ENCODE results near the gene ANKS1B.
A peak's percentile ranks its signal among the peaks of the same experiment; 100 is the strongest.
"Not testable (repeated sequence)": the region's sequence is repeated elsewhere in the genome, so short reads cannot be mapped to it uniquely, and the experiment has no call there.

ANKS1B gene

DNA sequence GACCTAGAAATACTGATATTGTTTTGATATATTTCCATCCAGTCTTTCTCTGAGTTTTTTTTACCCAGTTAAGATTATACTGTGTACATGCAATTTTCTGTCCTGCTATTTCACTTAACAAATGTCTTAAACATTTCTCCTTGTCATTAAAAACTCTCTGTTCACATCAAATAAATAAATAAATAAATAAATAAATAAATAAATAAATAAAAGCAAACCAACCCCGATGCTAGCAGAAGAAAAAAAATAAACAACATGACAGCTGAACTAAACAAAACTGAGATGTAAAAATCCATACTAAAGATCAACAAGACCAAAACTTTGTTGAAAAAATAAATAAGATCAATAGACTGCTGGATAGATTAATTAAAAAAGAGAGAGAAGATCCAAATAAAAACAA lies 407.6 kb downstream of the ANKS1B start:
- DNase-seq (ENCODE audit: low read depth, low spot score) = not testable (repeated sequence)

DNA sequence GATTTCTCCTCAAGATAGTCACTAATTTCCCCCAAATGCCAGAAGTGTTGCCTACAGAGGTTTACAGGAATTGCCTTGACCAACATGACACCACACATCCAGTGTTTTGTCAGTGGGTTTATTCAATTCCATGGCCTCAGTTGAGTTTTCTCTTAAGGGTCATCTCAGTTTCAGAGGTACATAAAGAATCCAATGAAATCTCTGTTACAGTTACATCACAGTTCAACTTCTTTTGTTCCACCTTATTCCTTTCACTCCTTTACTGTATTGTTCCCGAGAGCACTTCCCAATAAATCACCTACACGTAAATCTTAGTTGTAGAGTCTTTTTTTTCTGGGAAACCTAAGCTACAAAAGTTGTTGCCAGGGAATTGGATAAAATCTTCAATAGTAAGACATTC lies 410.8 kb downstream of the ANKS1B start:
- no peak for DNase-seq (ENCODE audit: low read depth, low spot score)

DNA sequence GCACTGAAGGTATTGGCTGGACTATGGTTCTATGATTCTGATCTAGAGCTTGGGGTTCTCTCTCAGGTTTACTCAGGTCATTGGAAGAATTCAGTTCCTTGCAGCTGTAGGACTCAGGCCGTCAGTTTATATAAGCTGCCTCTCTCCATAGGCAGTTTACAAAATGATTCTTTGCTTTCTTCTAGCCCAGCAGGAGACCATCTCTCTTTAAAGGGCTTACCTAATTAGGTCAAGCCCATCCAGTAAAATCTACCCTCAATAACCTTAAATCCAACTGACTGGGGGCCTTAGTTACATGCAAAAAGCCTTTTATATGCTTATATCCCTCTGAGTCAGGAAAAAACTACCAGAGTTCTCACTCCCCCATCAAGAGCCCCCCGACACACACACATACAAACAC lies 417.7 kb downstream of the ANKS1B start:
- no peak for DNase-seq (ENCODE audit: low read depth, low spot score)

DNA sequence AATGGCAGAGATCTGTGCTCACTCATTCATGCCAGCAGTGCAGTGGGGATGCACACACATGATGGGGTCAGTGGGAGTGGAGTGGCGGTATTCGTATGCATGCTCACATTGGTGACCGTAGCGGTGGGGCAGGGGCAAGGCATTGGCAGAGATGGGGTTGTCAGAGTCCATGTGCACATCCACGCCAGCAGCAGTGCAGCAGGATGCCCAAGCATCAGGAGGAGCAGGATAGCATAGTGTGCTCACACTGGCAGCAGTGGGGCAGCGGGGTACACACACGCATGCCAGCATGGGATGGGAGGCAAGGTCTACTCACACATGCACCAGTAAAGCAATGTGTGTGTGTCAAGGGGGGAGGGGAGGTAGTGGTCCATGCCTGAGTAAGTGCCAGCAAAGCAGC lies 426.6 kb downstream of the ANKS1B start:
- no peak for DNase-seq (ENCODE audit: low read depth, low spot score)

DNA sequence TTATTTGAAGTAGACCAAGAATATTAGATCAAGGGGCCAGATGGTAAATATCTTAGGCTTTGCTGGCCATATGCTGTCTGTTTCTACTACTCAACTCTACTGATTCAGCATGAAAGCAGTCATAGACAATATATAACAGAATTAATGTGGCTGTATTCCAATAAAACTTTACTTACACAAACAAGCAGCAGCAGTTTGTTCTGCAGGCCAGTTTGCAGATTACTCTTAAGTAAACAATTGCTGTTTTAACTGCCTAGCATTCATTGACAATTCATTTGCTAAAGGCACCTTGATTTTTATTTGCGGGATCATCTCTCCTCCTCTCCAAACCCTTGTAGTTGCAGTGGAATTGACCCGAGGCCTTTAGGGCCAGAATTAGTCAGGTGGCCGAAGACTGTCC lies 431.3 kb downstream of the ANKS1B start:
- no peak for DNase-seq (ENCODE audit: low read depth, low spot score)

DNA sequence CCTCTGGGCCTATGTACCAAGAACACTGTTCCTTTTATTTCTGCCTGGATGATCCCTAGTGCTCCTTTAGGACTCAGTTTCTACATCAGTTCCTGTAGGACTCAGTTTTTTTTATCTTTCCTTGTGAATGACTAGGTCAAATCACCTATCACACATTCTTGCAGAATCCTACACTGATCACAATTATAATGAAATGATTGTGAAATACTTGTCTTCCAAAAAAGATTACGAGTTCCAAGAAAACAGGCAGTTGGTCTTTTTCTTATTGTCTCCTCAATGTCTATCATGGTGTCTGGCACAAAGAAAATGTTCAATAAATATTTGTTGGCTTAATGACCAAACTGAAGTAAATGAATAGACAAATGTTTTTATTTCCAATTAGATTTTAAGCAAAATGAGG lies 432.7 kb downstream of the ANKS1B start:
- no peak for DNase-seq (ENCODE audit: low read depth, low spot score)

DNA sequence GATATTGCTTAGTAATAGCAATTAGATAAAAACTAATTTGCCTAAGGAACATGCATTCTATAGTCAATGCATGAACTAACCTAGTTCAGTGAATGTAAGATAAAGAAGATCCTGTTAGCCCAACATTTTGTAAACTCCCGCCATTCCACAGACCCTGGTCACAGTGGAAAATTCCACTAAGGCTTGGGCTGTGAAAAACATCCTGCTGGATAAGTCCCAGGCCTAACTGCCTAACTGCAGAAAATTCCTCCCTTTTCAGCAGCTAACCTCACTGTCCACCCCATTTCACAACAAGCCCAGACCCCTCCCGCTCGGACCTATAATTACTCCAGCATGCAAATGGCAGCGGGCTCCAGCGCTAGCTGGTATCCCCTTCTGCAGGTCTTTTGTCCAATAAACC lies 435.1 kb downstream of the ANKS1B start:
- DNase-seq (ENCODE audit: low read depth, low spot score) = no peak

DNA sequence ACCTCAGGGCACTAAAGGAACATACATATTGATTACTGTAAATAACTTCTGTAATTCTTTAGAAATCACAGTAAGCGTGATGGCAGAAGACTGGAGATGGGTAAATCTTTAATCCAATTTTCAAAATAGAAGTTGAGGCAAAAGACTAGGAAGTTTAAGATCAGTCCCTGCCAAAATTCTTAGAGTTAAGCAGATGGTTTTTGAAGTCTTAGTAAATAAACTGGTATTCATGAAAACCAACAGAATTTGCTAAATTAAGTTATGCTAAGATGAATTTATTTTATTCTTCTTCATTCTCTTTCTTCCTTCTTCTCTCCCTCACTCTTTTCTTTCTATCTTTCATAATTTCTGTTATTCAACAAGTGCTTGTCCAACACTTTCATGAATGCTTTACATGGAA lies 435.5 kb downstream of the ANKS1B start:
- no peak for DNase-seq (ENCODE audit: low read depth, low spot score)

DNA sequence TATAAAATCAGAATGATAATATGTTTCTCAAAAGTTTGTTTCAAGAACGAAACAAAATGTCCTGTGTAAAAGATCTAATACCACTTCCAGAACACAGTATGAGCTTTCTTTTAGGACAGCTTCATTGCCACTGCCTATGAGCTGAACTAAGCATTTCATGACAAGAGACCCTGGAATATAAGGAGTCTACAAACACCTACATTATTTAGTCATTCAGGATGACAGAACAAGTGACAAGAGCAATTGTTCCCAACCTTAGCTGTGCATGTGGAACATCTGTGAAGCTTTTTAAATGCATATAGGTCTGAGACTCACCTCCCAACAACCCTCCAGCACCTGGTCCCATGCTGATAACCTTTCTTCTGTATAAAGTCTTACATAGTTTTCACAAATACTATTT lies 440.3 kb downstream of the ANKS1B start:
- DNase-seq (ENCODE audit: low read depth, low spot score) = no peak

DNA sequence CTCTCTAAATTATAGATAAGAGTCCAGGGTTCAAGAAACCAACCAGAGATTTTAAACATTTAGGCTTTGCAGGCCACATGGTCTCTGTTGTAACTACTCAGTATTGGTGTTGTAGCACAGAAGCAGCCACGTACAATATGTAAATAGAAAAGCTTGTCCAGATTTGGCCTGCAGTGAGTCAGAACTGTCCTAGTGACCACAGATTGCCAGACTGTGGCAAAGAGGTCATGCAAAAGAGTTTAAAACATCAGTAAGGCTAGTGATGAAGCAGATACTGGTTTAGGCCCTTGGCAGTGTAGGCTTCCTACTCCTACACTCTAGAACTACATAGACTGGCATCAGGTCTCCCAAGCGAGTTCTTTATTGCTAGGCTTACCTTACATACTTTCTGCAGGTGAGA lies 454.8 kb downstream of the ANKS1B start:
- DNase-seq (ENCODE audit: low read depth, low spot score) = no peak

DNA sequence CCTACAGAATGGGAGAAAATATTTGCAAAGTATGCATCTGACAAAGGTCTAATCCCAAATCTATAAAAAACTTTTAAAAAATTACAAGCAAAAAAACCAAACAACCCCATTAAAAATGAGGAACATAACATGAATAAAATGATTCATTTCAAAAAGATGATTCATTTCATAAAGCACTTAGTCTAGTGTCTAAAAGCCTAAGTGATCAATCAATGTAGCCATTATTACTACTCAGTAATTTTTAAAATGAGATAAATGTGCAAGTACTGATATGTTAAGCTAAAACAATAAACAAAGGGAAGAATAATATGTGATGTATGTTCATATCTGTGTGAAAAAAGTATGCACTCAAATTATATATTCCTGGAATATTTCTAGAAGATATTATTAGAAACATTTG lies 456.3 kb downstream of the ANKS1B start:
- DNase-seq (ENCODE audit: low read depth, low spot score) = no peak

DNA sequence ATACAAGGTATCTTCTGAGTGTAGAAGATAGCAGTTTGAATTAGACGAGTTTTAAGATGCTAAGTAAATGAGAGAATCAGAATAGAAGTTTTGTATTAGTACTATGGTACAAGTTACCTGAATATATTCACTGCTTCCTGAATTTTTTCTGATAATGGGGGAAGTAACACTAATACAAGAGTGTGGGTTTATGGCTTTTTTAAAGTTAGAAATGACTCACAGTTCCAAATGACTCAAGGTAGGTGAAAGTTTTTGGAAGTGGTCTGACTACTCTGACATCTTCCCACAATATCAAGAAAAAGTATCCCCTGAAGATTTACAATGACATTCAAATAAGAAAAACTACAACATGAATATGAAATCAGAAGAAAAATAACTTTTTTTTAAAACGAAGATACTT lies 460.9 kb downstream of the ANKS1B start:
- no peak for DNase-seq (ENCODE audit: low read depth, low spot score)

DNA sequence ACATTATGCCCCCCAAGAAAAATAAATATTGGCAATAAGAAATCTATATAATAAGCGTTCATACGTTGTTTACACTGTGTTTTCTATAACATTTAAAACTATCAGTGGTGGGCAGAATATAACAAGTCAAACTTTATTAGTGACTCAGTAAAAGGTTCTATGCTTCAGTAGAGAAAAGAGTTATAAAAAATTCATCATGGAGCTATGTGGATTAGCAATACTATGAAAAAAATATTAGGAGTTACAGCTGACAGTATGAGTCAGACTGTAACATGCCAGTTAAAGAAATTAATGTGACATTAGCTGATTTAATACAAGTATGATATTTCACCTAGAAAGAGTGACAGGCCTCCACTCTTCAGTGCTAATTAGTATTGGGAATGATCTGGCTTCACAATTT lies 462.3 kb downstream of the ANKS1B start:
- DNase-seq (ENCODE audit: low read depth, low spot score) = no peak

DNA sequence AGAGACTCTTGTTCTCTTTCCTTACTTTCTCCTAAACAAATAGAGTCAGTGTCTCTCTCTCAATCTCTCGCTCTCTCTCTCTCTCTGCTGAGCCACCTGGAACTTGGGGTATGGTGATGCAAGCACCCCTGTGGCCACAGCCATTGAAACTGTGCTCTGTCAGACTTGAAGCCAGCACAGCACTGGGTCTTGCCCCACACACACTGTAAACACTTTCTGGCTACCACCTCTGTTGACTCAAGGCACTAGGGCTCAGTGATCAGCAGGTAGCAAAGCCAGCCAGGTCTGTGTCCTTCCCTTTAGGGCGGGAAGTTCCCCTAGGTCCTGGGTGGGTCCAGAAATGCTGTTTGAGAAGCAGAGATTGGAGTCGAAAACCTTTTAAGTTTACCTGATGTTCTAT lies 463.1 kb downstream of the ANKS1B start:
- DNase-seq (ENCODE audit: low read depth, low spot score) = no peak

DNA sequence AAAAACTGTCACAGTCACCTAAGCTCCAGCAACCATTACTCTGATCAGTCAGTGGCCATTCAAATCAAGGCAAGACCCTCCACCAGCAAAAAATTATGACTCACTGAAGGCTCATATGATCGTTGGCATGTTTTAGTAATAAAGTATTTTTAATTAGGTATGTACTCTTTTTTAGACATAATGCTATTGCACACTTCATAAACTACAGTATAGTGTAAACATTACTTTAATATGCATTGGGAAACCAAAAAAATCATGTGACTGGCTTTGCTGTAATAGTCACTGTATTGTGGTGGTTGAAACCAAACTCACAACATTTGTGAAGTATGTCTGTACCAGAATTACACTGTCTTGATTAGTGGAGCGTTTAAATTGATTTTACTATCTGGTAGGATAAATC lies 471.7 kb downstream of the ANKS1B start:
- no peak for DNase-seq (ENCODE audit: low read depth, low spot score)

DNA sequence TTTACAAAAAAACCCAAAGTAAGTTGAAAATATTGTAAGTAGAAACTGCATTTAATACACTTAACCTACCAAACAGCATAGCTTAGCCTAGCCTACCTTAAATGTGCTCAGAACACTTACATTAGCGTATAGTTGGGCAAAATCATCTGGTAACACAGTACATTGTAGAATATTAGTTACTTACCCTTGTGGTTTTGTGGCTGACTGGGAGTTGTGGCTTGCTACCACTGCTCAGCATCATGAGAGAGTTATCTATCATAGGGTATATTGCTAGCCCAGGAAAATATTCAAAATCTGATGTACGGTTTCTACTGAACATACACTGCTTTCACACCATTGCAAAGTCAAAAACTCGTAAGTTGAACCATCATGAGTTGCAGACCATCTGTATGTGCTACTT lies 478.9 kb downstream of the ANKS1B start:
- no peak for DNase-seq (ENCODE audit: low read depth, low spot score)

DNA sequence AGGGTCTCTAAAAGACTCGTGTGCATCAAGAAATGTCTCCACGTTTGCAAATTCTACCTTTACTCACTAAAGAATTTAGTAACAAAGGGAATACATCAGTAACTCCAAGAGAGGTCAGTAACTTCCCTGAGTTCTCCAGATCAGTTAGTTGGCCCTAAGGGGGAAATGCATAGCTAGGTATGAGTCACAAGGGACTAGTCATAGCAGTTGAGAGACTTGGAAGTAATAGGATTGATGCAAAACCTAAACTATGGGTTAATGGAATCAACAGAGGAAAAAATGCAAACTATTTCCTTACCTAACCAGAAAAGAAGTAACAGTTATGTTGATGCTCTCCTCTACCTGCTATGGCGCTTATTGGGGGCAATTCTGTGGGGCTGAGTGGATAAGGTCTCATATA lies 486.0 kb downstream of the ANKS1B start:
- no peak for DNase-seq (ENCODE audit: low read depth, low spot score)

DNA sequence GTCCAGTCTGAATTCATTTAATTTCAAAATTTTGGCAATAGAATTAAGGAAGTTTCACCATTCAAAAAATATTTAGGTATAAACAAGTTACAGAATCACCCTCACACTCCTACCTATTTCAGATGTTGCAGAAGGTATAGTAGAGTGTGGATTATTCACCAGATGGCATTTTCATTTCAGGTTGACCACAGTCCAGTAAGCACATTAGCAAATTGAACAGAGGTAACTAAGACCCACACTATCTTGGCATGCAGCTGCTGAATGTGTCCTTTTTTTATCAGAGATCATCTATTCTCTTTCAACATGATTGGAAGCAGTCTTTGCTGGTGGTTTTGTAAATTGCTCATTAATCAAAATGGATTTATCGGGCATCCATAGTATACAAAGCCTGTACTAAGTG lies 488.9 kb downstream of the ANKS1B start:
- DNase-seq (ENCODE audit: low read depth, low spot score) = no peak

DNA sequence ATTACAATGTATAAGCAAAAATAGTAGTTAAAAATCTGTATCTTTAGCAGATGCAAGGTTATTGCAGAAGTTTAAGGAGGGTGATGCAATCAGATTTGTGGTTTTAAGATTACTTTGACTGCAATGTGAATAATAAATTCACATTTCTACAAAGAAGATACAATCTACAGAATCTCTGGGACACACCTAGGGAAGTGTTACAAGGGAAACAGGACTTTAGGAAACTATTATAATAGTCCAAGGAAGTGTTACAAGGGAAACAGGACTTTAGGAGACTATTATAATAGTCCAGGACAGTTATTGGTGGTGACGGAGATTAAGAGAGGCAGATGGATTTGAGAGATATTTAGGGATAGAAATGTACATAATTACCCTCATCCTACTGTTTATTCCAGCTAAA lies 491.5 kb downstream of the ANKS1B start:
- no peak for DNase-seq (ENCODE audit: low read depth, low spot score)

DNA sequence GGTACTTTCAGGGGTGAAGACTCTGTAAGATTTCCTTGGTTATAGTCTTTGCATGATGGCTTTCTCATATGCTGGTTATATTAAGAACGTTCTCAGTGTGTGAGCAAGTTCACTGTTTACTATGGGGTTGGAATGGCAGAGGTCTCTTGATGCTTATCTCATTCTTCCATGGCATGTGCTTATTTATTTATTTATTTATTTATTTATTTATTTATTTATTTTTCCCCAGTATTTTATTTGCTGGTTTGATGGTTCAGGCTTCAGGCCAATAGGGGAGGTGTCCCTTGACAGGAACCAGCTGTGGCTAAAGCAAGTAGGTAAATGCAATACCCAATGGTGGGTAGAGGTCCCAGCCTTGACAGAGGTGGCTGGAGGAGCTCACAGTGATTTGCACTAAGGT lies 498.5 kb downstream of the ANKS1B start:
- no peak for DNase-seq (ENCODE audit: low read depth, low spot score)

DNA sequence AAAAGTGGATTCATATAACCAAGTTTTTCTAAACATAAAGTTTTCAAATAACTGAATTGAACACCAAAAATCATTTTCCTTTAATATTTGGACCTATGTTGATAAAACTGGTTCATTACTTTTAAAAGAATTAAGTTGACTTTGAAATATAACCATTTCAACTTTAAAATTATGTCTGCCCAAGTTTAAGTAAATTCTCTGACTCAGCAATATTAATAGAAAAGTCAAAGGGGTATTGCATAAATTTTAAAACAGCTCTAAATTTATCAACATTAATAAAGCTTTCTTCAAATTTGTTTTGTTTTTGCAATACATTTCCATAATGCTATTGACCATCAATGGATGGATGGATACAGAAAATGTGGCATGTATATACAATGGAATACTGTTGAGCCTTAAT lies 505.6 kb downstream of the ANKS1B start:
- no peak for DNase-seq (ENCODE audit: low read depth, low spot score)

DNA sequence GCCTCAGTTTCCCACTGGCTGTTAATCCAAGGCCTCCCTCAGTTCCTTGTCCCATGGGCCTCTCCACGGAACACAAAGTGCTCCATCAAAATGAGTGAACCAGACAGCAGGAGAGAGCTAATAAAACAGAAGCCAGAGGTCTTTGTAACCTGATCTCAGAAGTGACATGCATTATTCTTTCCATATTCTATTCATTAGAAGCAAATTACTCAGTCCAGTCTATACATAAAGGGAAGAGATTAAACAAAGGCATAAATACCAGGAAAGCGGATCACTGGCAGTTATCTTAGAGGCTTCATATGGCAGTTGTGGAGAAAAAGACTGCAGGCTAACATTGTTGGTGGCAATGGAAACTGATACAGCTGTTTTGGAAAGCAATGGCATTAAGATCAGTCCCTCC lies 507.8 kb downstream of the ANKS1B start:
- DNase-seq (ENCODE audit: low read depth, low spot score) = no peak

DNA sequence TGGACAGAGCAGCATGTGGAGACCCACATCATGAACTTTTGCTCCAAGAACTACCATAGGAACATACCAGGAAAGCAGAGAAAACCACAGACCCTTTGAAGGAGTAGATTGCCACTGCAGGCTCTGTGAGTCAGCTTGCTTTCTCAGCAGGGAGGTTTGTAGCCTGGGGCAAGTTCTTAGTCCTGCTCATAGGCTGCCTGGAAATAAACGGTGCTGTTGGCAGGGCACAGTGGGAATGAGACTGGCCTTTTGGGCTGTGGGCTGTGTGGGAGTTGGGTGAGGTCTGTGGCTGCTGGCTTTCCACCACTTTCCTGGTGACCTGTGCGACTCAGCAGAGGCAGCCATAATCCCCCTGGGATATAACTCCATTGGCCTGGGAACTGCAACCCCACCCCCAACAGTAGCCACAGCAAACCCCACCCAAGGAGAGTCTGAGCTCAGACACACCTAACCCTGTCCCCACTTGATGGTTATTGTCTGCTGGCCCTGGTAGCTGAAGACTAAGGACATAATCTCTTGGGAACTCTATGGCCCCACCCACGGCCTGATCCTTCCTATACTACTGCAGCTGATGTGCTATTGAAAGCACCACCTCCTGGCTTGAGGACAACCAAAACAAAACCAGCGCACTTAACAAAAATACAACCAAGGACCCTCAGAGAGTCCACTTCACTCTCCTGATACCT lies 529.2 kb downstream of the ANKS1B start:
- DNase-seq (ENCODE audit: low read depth, low spot score) = peak; percentile 18

DNA sequence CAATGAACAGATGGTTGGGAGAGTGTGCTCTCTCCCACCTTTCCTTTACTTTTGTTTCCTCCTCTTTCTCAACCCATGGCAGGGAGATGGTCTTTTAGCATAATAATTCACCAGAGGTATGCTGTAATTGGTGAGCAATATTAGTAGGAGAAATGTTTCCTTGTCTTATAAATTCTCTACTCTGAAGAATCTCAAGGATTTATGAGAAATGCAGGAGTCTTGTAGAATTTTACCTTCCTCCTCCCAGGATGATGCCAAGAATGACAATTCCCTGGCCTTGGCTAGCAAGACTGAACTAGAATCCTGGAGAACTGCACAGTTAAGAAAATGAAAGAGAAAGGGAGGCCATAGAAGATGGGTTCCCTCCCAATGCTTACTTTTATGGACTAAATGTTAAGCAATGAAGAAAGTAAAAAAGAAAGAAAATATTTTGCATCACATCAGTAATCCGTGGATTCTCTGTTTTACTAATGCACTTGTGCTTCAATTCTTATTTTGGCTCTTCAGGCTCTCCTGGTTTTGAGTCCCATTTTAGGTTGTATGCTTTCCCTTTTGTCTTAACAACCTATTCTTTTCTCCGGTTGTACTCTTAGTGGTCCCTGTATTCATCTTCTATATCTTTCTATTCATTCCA lies 530.1 kb downstream of the ANKS1B start:
- DNase-seq (ENCODE audit: low read depth, low spot score) = no peak

All from smooth muscle cell of the brain vasculature (primary cell).